GM12878 (cell line): Measurements from ENCODE around the gene ARHGEF26. TPM values are rescaled to one million over a fixed set of nuclear protein-coding genes. Genes with fewer than 3 reads are reported as not detected.

Source experiments
- ATAC-seq: fragments of 200-7000 bp; cut with Tn5 transposase; 3 replicates; pipeline ENCODE4 v1.9.1; 2020; ENCODE audit warnings: mild to moderate bottlenecking, moderate library complexity
- BruUV-seq: library from RNA; stranded (reverse); fragments of 400-500 nt; replicated peaks from 2 replicates; lab custom pipeline; 2021; lab: Mats Ljungman, UMichigan
- CTCF ChIA-PET: fragments of 300-600 bp; sonication (Branson Sonifier 250); formaldehyde crosslinking; extraction: SDS; loops from one replicate; lab custom pipeline; 2021; ENCODE audit warnings: inconsistent platforms; lab: Yijun Ruan, JAX
- POLR2A ChIA-PET: fragments of 350-600 bp; formaldehyde crosslinking; extraction: SDS; loops from one replicate; lab custom pipeline; 2021; ENCODE audit warnings: inconsistent platforms; lab: Charles Lee
- RAD21 ChIA-PET: fragments of 300-600 bp; sonication (Branson Sonifier 250); formaldehyde crosslinking; loops from one replicate; lab custom pipeline; 2023; ENCODE audit warnings: antibody characterized with exemption; ENCODE audit not compliant: unreplicated experiment; lab: Charles Lee
- SMC1A ChIA-PET: fragments of 300-600 bp; sonication (Branson Sonifier 250); formaldehyde crosslinking; loops from one replicate; lab custom pipeline; 2023; ENCODE audit not compliant: unreplicated experiment, uncharacterized antibody; lab: Charles Lee
- DNase-seq: peaks from one replicate; pipeline ENCODE4 v3.0.0-alpha.2; 2011; ENCODE audit warnings: low read depth, low spot score
- FAIRE-seq: peaks from 3 replicates; lab custom pipeline; 2011; peaks lifted over from hg19 to GRCh38; lab: Jason Lieb, UNC
- H2AFZ ChIP-seq: 2 replicates; pipeline ENCODE4 v1.6.0; 2011; ENCODE audit warnings: low read depth, low read length, control low read depth; ENCODE audit not compliant: control insufficient read depth
- H3K27ac ChIP-seq: 2 replicates; pipeline ENCODE4 v1.5.1; 2011; ENCODE audit warnings: control low read depth; ENCODE audit not compliant: control insufficient read depth, insufficient read depth
- H3K27me3 ChIP-seq, 2 experiments: replicated peaks in 1 of 2; 2 replicates each; pipeline versions ENCODE4 v1.6.0 to v1.6.1; 2011; ENCODE audit warnings: low read length in 1 of 2; ENCODE audit not compliant: control insufficient read depth in 2 of 2, insufficient read depth in 2 of 2
- H3K36me3 ChIP-seq, 2 experiments: 2 replicates each; pipeline ENCODE4 v1.5.1; 2011; ENCODE audit warnings: low read length in 1 of 2; ENCODE audit not compliant: control insufficient read depth in 2 of 2, insufficient read depth in 2 of 2
- H3K4me1 ChIP-seq: 2 replicates; pipeline ENCODE4 v1.6.1; 2011; ENCODE audit warnings: mild to moderate bottlenecking, low read length, moderate library complexity, mixed read lengths; ENCODE audit not compliant: control insufficient read depth, insufficient read depth
- H3K4me2 ChIP-seq: 2 replicates; pipeline ENCODE4 v1.6.0; 2011; ENCODE audit warnings: control low read depth; ENCODE audit not compliant: control insufficient read depth, insufficient read depth
- H3K4me3 ChIP-seq: fragments of 200-600 bp; sonication (generic); 2 replicates; pipeline ENCODE4 v1.5.1; 2016
- H3K79me2 ChIP-seq: 2 replicates; pipeline ENCODE4 v1.6.0; 2011; ENCODE audit warnings: low read length; ENCODE audit not compliant: control insufficient read depth, insufficient read depth
- H3K9ac ChIP-seq: 2 replicates; pipeline ENCODE4 v1.8.0; 2011; ENCODE audit warnings: low read length, control low read depth, mixed read lengths; ENCODE audit not compliant: control insufficient read depth, insufficient read depth
- H3K9me3 ChIP-seq: replicated peaks from 3 replicates; pipeline ENCODE4 v1.5.1; 2011; ENCODE audit warnings: mild to moderate bottlenecking, low read length; ENCODE audit not compliant: control insufficient read depth, insufficient read depth
- H4K20me1 ChIP-seq: 2 replicates; pipeline ENCODE4 v1.6.0; 2011; ENCODE audit not compliant: control insufficient read depth, insufficient read depth
- NFXL1 ChIP-seq: fragments of 450-650 bp; IDR thresholded peaks from 2 replicates; pipeline ENCODE4 v1.6.1; 2017; ENCODE audit warnings: antibody characterized with exemption, mild to moderate bottlenecking, borderline replicate concordance
- PKNOX1 ChIP-seq: fragments of 450-650 bp; IDR thresholded peaks from 2 replicates; pipeline ENCODE4 v1.6.1; 2016; ENCODE audit warnings: mild to moderate bottlenecking
- STAT1 ChIP-seq: fragments of 450-650 bp; conservative IDR thresholded peaks from 2 replicates; pipeline ENCODE4 v1.6.1; 2014; ENCODE audit warnings: antibody characterized with exemption, mild to moderate bottlenecking
- WGBS: methylation state at CpG from one replicate; pipeline ENCODE4 v1.1.6; 2016; ENCODE audit warnings: low lambda C conversion rate; ENCODE audit not compliant: insufficient replicate concordance, insufficient coverage; ENCODE audit errors: missing lambda C conversion rate; 5-methylcytosine and 5-hydroxymethylcytosine counted together
- in situ Hi-C: fragments of 300-500 bp; cut with MboI; formaldehyde crosslinking; loops from 9 replicates; pipeline ENCODE4 v1.14.3; 2018; ENCODE audit warnings: mixed read lengths
- intact Hi-C: fragments of 100-400 bp; cut with micrococcal nuclease; formaldehyde crosslinking; loops from one replicate; pipeline ENCODE4 v1.14.2; 2022; ENCODE audit not compliant: unreplicated experiment
- polyA plus RNA-seq, 11 experiments: library from polyadenylated mRNA; depleted of rRNA in 4 of 11; unstranded in 6 of 11; stranded (reverse) in 5 of 11; fragments of >200 nt; fragmentation: Nextera tagmentation in 4 of 11; fragmentation: Illumina TruSeq in 1 of 11; extraction: Ambion mirVana in 4 of 11; extraction: Trizol in 1 of 11; gene quantifications; 1 replicate in 1 of 11; 2 replicates in 10 of 11; pipeline versions ENCODE4 v1.2.1 to v1.2.3, GENCODE V29; 2011 to 2016; ENCODE audit warnings: inconsistent platforms in 2 of 11, missing spikeins in 2 of 11, low read depth in 1 of 11
- total RNA-seq, 4 experiments: library from RNA; depleted of rRNA in 3 of 4; stranded (reverse); fragments of >200 nt in 3 of 4; fragmentation: Illumina TruSeq in 1 of 4; extraction: Trizol in 1 of 4; gene quantifications; 2 replicates each; pipeline versions ENCODE4 v1.2.1 to v1.2.3, GENCODE V29; 2013 to 2021
- TF ChIP-seq, protein P1 (sequence below): fragments of 450-650 bp; IDR thresholded peaks from 2 replicates; pipeline ENCODE4 v1.6.1; 2018; ENCODE audit warnings: mild to moderate bottlenecking, low read depth, moderate library complexity; ENCODE audit not compliant: partially characterized antibody

Gene ARHGEF26
- total and polyA plus RNA-seq, 10 of the 15 experiments (the other 5 are each of a cell fraction or from before 2014, with no cell fraction given): 0.02 to 0.47 (median 0.05) TPM; not detected in 1

- no peak for TF ChIP-seq PKNOX1
- TF ChIP-seq, protein P1, sequence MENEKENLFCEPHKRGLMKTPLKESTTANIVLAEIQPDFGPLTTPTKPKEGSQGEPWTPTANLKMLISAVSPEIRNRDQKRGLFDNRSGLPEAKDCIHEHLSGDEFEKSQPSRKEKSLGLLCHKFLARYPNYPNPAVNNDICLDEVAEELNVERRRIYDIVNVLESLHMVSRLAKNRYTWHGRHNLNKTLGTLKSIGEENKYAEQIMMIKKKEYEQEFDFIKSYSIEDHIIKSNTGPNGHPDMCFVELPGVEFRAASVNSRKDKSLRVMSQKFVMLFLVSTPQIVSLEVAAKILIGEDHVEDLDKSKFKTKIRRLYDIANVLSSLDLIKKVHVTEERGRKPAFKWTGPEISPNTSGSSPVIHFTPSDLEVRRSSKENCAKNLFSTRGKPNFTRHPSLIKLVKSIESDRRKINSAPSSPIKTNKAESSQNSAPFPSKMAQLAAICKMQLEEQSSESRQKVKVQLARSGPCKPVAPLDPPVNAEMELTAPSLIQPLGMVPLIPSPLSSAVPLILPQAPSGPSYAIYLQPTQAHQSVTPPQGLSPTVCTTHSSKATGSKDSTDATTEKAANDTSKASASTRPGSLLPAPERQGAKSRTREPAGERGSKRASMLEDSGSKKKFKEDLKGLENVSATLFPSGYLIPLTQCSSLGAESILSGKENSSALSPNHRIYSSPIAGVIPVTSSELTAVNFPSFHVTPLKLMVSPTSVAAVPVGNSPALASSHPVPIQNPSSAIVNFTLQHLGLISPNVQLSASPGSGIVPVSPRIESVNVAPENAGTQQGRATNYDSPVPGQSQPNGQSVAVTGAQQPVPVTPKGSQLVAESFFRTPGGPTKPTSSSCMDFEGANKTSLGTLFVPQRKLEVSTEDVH: no peak
These were observed 22.7 kb downstream of the ARHGEF26 start (continued) for GRCh38 chr3:154143873-154144272.

- no TSS peak for BruUV-seq
- in situ Hi-C loops: no loop called here
- H3K27me3 ChIP-seq: no peaks in the 10 kb centered on the region; a peak in 1 of 4 replicates
- no peaks in the 10 kb centered on the region for H3K79me2 ChIP-seq
- 56% methylated on average over 1 of the region's 1 CpG for WGBS
- ChIA-PET RAD21 (no interaction called here), SMC1A (no interaction called here), CTCF (interaction anchor here (1.3 kb wide), 1 partner anchor 28 kb away, joined by 3 read pairs; no protein-coding TSS in a partner anchor), POLR2A (no interaction called here)
- H3K4me1 ChIP-seq: no peaks in the 10 kb centered on the region
- H3K27ac ChIP-seq: no peak overlapping the region
- no peak overlapping the region for H3K4me2 ChIP-seq
- intact Hi-C loops: no loop called here
- TF ChIP-seq NFXL1 (no peak), STAT1 (no peak)
- H3K9me3 ChIP-seq: no peaks in the 10 kb centered on the region
- no peak for FAIRE-seq
- H4K20me1 ChIP-seq: no peaks in the 10 kb centered on the region
- H2AFZ ChIP-seq: no peak overlapping the region
- H3K36me3 ChIP-seq: no peaks in the 10 kb centered on the region
- H3K9ac ChIP-seq: no peak overlapping the region
- H3K4me3 ChIP-seq: no peak overlapping the region
- DNase-seq: no peak
- no peak for ATAC-seq
These were observed 23.8 kb downstream of the ARHGEF26 start for GRCh38 chr3:154144825-154145465.
